CD4-positive, alpha-beta T cell (primary cell): Measurements from ENCODE around the gene CCDC60. TPM values are rescaled to one million over a fixed set of nuclear protein-coding genes. Genes with fewer than 3 reads are reported as not detected.

Experiments used
- ATAC-seq: fragments of 200-7000 bp; cut with Tn5 transposase; one replicate; pipeline ENCODE4 v1.10.0; 2022; ENCODE audit warnings: mild to moderate bottlenecking; ENCODE audit not compliant: poor library complexity
- CTCF ChIA-PET: fragments of 350-600 bp; sonication (Branson Sonifier 250); formaldehyde crosslinking; loops from one replicate; lab custom pipeline; 2021; ENCODE audit warnings: antibody characterized with exemption, inconsistent platforms; lab: Charles Lee
- POLR2A ChIA-PET: fragments of 350-600 bp; sonication (Branson Sonifier 250); formaldehyde crosslinking; loops from one replicate; lab custom pipeline; 2021; ENCODE audit warnings: antibody characterized with exemption, inconsistent platforms; lab: Charles Lee
- DNase-seq, 14 experiments: peaks; one replicate each; pipeline ENCODE4 v3.0.0-alpha.2; 2013 to 2020; ENCODE audit warnings: mixed read lengths in 2 of 14
- H3K27ac ChIP-seq, 2 donors: one replicate each; pipeline versions ENCODE4 v1.5.1 to v1.7.0; 2013; ENCODE audit warnings: low read length in 2 of 2, low read depth in 1 of 2, mild to moderate bottlenecking in 1 of 2
- H3K27me3 ChIP-seq, 2 experiments: 1 replicate in 1 of 2; 2 replicates in 1 of 2; pipeline versions ENCODE4 v1.6.1 to v1.7.0; 2013; ENCODE audit warnings: low read length in 2 of 2, control low read depth in 1 of 2, mild to moderate bottlenecking in 1 of 2, moderate library complexity in 1 of 2; ENCODE audit not compliant: insufficient read depth in 2 of 2, control insufficient read depth in 1 of 2
- H3K36me3 ChIP-seq: one replicate; pipeline ENCODE4 v1.6.1; 2013; ENCODE audit warnings: low read length, control low read depth; ENCODE audit not compliant: insufficient read depth
- H3K4me1 ChIP-seq: one replicate; pipeline ENCODE4 v1.6.1; 2013; ENCODE audit warnings: low read length, control low read depth; ENCODE audit not compliant: insufficient read depth
- H3K4me3 ChIP-seq: one replicate; pipeline ENCODE4 v1.5.1; 2013; ENCODE audit warnings: mild to moderate bottlenecking, low read length, moderate library complexity
- H3K9me3 ChIP-seq, 2 experiments: 1 replicate in 1 of 2; 2 replicates in 1 of 2; pipeline versions ENCODE4 v1.6.1 to v1.7.0; 2013; ENCODE audit warnings: low read length in 2 of 2, mild to moderate bottlenecking in 2 of 2, control low read depth in 1 of 2, moderate library complexity in 1 of 2; ENCODE audit not compliant: control insufficient read depth in 1 of 2, insufficient read depth in 1 of 2
- H3K27ac Mint-ChIP-seq: one replicate; pipeline ENCODE4 v1.8.0; 2020; ENCODE audit warnings: mixed read lengths
- H3K27me3 Mint-ChIP-seq: one replicate; pipeline ENCODE4 v1.8.0; 2021; ENCODE audit warnings: mixed read lengths
- H3K36me3 Mint-ChIP-seq: one replicate; pipeline ENCODE4 v1.8.0; 2021; ENCODE audit warnings: low read depth, mixed read lengths
- H3K4me1 Mint-ChIP-seq: one replicate; pipeline ENCODE4 v1.8.0; 2021; ENCODE audit warnings: low read depth, mixed read lengths
- H3K4me3 Mint-ChIP-seq: one replicate; pipeline ENCODE4 v1.8.0; 2020; ENCODE audit warnings: mild to moderate bottlenecking, mixed read lengths
- H3K9me3 Mint-ChIP-seq: one replicate; pipeline ENCODE4 v1.8.0; 2020; ENCODE audit warnings: mixed read lengths
- intact Hi-C, 2 experiments: fragments of 100-400 bp; cut with DNase I in 1 of 2; cut with micrococcal nuclease in 1 of 2; formaldehyde crosslinking; loops; one replicate each; pipeline versions ENCODE4 v1.15.1 to v1.9.0; 2023 to 2025; cut with DNase I, micrococcal nuclease
- total RNA-seq, 174 experiments: library from RNA in 2 of 174; stranded (reverse) in 2 of 174; gene quantifications; one replicate each; pipeline ENCODE4 v1.2.3 and lab custom pipeline; 2021 to 2026
- TF ChIP-seq, protein P1 (sequence below): fragments of 200-600 bp; IDR thresholded peaks from one replicate; pipeline ENCODE4 v1.8.0; 2022; ENCODE audit warnings: antibody characterized with exemption, mild to moderate bottlenecking

CCDC60 gene
- total RNA-seq, 2 experiments from 2014 or later, result not detected

- Histone ChIP-seq H3K9me3 (peaks cover 0 to 4% of the 10 kb centered on the region in 2 experiments), H3K36me3 (no peaks in the 10 kb centered on the region), H3K4me3 (no peak overlapping the region), H3K27ac (no peak overlapping the region), H3K27me3 (peaks cover 4 to 12% of the 10 kb centered on the region in 2 experiments), H3K4me1 (no peaks in the 10 kb centered on the region)
- H3K36me3 Mint-ChIP-seq, result no peaks in the 10 kb centered on the region
- H3K4me1 Mint-ChIP-seq, result no peaks in the 10 kb centered on the region
- no peaks in the 10 kb centered on the region for H3K9me3 Mint-ChIP-seq
- peaks cover 49% of the 10 kb centered on the region for H3K27me3 Mint-ChIP-seq
- TF ChIP-seq, protein P1, sequence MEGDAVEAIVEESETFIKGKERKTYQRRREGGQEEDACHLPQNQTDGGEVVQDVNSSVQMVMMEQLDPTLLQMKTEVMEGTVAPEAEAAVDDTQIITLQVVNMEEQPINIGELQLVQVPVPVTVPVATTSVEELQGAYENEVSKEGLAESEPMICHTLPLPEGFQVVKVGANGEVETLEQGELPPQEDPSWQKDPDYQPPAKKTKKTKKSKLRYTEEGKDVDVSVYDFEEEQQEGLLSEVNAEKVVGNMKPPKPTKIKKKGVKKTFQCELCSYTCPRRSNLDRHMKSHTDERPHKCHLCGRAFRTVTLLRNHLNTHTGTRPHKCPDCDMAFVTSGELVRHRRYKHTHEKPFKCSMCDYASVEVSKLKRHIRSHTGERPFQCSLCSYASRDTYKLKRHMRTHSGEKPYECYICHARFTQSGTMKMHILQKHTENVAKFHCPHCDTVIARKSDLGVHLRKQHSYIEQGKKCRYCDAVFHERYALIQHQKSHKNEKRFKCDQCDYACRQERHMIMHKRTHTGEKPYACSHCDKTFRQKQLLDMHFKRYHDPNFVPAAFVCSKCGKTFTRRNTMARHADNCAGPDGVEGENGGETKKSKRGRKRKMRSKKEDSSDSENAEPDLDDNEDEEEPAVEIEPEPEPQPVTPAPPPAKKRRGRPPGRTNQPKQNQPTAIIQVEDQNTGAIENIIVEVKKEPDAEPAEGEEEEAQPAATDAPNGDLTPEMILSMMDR, result no peak
- ATAC-seq, result no peak
- POLR2A ChIA-PET, result no interaction called here
- no peak for DNase-seq
- H3K4me3 Mint-ChIP-seq, result no peak overlapping the region
- intact Hi-C loops, result no loop called here
- CTCF ChIA-PET, result no interaction called here
- H3K27ac Mint-ChIP-seq, result no peak overlapping the region
These were observed 166.5 kb downstream of the CCDC60 start for GRCh38 chr12:119501052-119501451.

DNA sequence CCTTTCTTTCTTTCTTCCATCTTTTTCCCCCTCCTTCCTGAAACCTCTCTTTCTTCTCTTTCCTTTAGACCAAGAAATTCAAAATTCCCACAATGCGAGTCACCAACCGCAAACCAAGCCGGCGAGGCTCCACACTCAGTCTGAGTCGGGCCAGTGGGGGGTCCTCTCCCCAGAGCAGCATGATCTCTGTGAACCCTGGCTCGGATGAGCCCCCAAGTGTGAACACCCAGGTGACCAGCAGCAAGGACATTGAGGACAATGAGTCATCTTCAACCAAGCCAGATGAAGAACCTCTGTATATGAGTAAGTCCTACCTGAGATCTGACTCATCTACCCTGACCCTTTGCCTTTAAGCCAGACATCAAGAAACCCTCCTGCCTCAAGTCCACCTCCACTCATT is 170.5 kb downstream of the CCDC60 start:
- Histone ChIP-seq H3K4me3 (no peak overlapping the region), H3K36me3 (no peaks in the 10 kb centered on the region), H3K27me3 (no peaks in the 10 kb centered on the region), H3K9me3 (peaks cover 0 to 4% of the 10 kb centered on the region in 2 experiments), H3K4me1 (no peaks in the 10 kb centered on the region), H3K27ac (no peak overlapping the region)
- Mint-ChIP-seq H3K9me3 (no peaks in the 10 kb centered on the region), H3K27ac (no peak overlapping the region), H3K4me1 (no peaks in the 10 kb centered on the region), H3K36me3 (no peaks in the 10 kb centered on the region), H3K27me3 (peaks cover 33% of the 10 kb centered on the region), H3K4me3 (no peak overlapping the region)
- ATAC-seq (no peak), DNase-seq (no peak)
- intact Hi-C loops, result no loop called here
- TF ChIP-seq, protein P1, result no peak
- ChIA-PET POLR2A (no interaction called here), CTCF (no interaction called here)

GRCh38 chr12:119512772-119513497 is 178.4 kb downstream of the CCDC60 start:
- DNase-seq, result no peak
- intact Hi-C loops, result no loop called here
- H3K4me1 ChIP-seq, result no peaks in the 10 kb centered on the region
- TF ChIP-seq, protein P1, result no peak
- H3K4me3 ChIP-seq, result no peak overlapping the region
- Mint-ChIP-seq H3K27ac (no peak overlapping the region), H3K36me3 (no peaks in the 10 kb centered on the region), H3K9me3 (peaks cover 3% of the 10 kb centered on the region), H3K4me3 (no peak overlapping the region), H3K27me3 (peaks cover 25% of the 10 kb centered on the region), H3K4me1 (no peaks in the 10 kb centered on the region)
- H3K27ac ChIP-seq, result no peak overlapping the region
- ATAC-seq, result no peak
- ChIA-PET CTCF (interaction anchor here (1.6 kb wide), 1 partner anchor 32 kb away, joined by 3 read pairs; no protein-coding TSS in a partner anchor), POLR2A (no interaction called here)
- peaks cover 0 to 3% of the 10 kb centered on the region in 2 experiments for H3K27me3 ChIP-seq
- H3K9me3 ChIP-seq, result no peaks in the 10 kb centered on the region
- H3K36me3 ChIP-seq, result no peaks in the 10 kb centered on the region
